Measurements from ENCODE around the gene ADORA2A.

DNA sequence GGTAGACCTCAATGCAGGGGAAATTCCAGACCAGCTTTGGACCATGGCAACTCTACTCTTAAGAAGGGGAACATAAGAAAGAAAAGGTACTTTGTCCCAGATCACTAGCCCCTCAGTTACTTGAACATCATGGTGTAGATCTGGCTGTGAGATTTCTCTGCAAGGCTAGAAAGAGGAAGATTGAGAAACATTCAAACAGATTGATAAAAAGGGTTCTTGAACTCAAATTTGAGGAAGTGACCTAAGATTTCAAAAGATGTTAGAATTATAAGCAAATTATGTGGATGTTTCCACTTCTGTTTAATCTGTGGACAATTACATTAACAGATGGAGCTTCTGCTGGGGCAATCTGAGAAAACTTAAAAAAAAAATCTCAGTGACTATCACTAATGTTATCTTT lies 45.9 kb downstream of the ADORA2A start:
- TF ChIP-seq RCOR1 (IDR thresholded peaks at IDR 0.05; ENCODE audit: low read depth, low read length), result no peak
- no peak for TF ChIP-seq RAD21 (conservative IDR thresholded peaks at IDR 0.05 in 1 of 2, IDR thresholded peaks at IDR 0.05 in 1 of 2)
- TF ChIP-seq CHD2 (IDR thresholded peaks at IDR 0.05; ENCODE audit: low read length, partially characterized antibody), result no peak
- TF ChIP-seq, protein P1, sequence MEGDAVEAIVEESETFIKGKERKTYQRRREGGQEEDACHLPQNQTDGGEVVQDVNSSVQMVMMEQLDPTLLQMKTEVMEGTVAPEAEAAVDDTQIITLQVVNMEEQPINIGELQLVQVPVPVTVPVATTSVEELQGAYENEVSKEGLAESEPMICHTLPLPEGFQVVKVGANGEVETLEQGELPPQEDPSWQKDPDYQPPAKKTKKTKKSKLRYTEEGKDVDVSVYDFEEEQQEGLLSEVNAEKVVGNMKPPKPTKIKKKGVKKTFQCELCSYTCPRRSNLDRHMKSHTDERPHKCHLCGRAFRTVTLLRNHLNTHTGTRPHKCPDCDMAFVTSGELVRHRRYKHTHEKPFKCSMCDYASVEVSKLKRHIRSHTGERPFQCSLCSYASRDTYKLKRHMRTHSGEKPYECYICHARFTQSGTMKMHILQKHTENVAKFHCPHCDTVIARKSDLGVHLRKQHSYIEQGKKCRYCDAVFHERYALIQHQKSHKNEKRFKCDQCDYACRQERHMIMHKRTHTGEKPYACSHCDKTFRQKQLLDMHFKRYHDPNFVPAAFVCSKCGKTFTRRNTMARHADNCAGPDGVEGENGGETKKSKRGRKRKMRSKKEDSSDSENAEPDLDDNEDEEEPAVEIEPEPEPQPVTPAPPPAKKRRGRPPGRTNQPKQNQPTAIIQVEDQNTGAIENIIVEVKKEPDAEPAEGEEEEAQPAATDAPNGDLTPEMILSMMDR (IDR thresholded peaks at IDR 0.05), result no peak
- TF ChIP-seq EP300 (IDR thresholded peaks at IDR 0.05), result no peak
- no peak for TF ChIP-seq JUN (IDR thresholded peaks at IDR 0.05)
- TF ChIP-seq JUNB (IDR thresholded peaks at IDR 0.05), result no peak

Measured in A549 (cell line).